Cardiac muscle cell (in vitro differentiated cells and primary cell): Measurements from ENCODE around the gene GLRA3. TPM values are rescaled to one million over a fixed set of nuclear protein-coding genes. Genes with fewer than 3 reads are reported as not detected.

Experiments
- DNase-seq, 2 donors: peaks; one replicate each; pipeline versions ENCODE4 v3.0.0 to v3.0.0-alpha.2; 2010 to 2017; ENCODE audit warnings: low read depth in 1 of 2, low spot score in 1 of 2
- H3K27ac ChIP-seq: fragments of 200-600 bp; sonication (generic); 2 replicates; pipeline ENCODE4 v1.5.1; 2016
- H3K27me3 ChIP-seq: fragments of 200-600 bp; sonication (generic); 2 replicates; pipeline ENCODE4 v1.6.0; 2016; ENCODE audit warnings: control low read depth
- H3K36me3 ChIP-seq: fragments of 200-600 bp; sonication (generic); 2 replicates; pipeline ENCODE4 v1.5.1; 2016; ENCODE audit warnings: control low read depth
- H3K4me1 ChIP-seq: fragments of 200-600 bp; sonication (generic); 2 replicates; pipeline ENCODE4 v1.8.1; 2017; ENCODE audit warnings: low read depth, mild to moderate bottlenecking, mixed run types
- H3K4me3 ChIP-seq: fragments of 200-600 bp; sonication (generic); 2 replicates; pipeline ENCODE4 v1.5.1; 2016; ENCODE audit warnings: mild to moderate bottlenecking
- H3K9me3 ChIP-seq: fragments of 200-600 bp; sonication (generic); 2 replicates; pipeline ENCODE4 v1.5.1; 2017; ENCODE audit warnings: low read depth, mild to moderate bottlenecking, control low read depth
- polyA plus RNA-seq: library from polyadenylated mRNA; unstranded; fragments of >200 nt; fragmentation: Nextera tagmentation; extraction: Ambion mirVana; gene quantifications from 2 replicates; pipeline ENCODE4 v1.2.1, GENCODE V29; 2016
- total RNA-seq: library from RNA; depleted of rRNA; stranded (reverse); fragments of >200 nt; gene quantifications from 2 replicates; pipeline ENCODE4 v1.2.3, GENCODE V29; 2016
- TF ChIP-seq, protein P1 (sequence below): IDR thresholded peaks from 2 replicates; pipeline ENCODE4 v1.5.1; 2012; ENCODE audit warnings: low read depth, mild to moderate bottlenecking, low read length

GLRA3 gene
- total and polyA plus RNA-seq, 2 experiments from 2014 or later, result not detected

DNA sequence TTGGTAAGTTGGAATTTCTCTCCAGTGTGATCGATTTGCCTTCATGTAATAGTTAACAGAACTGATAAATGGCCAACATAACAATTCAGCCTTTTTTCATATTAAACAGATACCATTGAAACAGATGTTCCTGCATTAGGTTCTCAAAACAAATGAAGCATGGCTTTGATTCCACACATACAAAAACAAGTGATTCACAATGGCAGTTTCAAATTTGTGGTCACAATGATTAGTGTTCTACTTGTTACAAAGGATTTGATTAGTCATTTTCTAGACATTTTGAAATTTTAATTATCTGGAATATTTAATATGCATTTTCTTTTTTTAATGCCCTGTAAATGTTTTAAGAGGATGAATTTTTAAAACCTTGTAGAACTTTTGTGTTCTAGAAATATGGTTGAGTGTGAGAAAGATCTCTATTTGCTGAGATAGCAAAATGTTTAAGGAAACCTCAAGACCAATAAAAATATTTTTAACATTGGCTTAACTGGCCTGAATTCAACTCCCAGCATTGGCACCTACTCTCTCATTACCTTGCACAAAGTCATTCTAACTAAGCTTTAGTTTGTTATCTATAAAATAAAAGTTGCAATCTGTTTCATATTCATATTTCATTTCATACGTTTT is 18.9 kb upstream of the GLRA3 start:
- Histone ChIP-seq H3K9me3 (no peaks in the 10 kb centered on the region), H3K4me3 (no peak overlapping the region), H3K27me3 (no peaks in the 10 kb centered on the region), H3K36me3 (no peaks in the 10 kb centered on the region), H3K4me1 (no peaks in the 10 kb centered on the region), H3K27ac (no peak overlapping the region)
- TF ChIP-seq, protein P1, sequence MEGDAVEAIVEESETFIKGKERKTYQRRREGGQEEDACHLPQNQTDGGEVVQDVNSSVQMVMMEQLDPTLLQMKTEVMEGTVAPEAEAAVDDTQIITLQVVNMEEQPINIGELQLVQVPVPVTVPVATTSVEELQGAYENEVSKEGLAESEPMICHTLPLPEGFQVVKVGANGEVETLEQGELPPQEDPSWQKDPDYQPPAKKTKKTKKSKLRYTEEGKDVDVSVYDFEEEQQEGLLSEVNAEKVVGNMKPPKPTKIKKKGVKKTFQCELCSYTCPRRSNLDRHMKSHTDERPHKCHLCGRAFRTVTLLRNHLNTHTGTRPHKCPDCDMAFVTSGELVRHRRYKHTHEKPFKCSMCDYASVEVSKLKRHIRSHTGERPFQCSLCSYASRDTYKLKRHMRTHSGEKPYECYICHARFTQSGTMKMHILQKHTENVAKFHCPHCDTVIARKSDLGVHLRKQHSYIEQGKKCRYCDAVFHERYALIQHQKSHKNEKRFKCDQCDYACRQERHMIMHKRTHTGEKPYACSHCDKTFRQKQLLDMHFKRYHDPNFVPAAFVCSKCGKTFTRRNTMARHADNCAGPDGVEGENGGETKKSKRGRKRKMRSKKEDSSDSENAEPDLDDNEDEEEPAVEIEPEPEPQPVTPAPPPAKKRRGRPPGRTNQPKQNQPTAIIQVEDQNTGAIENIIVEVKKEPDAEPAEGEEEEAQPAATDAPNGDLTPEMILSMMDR, result no peak
- DNase-seq, result no peak

DNA sequence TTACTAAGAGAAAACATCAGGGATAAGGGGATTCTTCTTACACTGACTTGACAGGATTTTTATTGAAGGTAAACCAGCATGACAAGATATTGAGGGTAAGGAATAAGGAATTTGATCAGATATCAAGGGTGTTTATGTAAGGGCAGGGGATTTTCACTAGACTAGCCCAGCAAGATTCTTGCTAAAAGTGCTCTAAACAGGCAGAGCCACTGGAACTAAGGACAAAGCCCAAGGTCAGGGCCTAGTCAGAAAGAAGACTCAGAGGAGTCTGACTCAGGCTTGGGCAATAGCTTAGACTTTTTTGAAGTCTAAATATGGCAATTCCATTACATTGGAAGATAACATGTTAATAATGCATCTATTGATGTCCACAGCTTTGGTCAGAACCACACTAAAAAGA is 6.5 kb upstream of the GLRA3 start:
- Histone ChIP-seq H3K27ac (no peak overlapping the region), H3K9me3 (no peaks in the 10 kb centered on the region), H3K4me1 (no peaks in the 10 kb centered on the region), H3K36me3 (no peaks in the 10 kb centered on the region), H3K27me3 (no peaks in the 10 kb centered on the region), H3K4me3 (no peak overlapping the region)
- DNase-seq, result no peak
- TF ChIP-seq, protein P1, result no peak

DNA sequence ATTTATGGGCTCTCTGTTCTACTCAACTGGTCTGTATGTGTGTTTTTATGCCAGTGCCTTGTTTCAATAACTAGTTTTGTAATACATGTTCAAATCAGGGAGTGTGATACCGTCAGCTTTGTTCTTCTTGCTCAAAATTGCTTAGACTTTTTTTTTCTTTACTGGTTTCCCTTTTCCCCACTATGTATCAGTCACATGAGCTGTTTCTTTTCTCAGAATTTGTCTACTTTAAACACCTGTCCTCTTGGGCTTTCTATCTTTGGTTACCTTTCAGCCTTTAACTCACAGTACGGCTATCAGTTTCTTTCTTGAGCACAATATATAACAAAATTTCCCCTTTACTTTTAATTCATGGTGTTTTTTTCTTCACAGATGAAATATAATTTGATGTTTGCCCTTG is 5.4 kb upstream of the GLRA3 start:
- Histone ChIP-seq H3K4me3 (no peak overlapping the region), H3K9me3 (no peaks in the 10 kb centered on the region)
- TF ChIP-seq, protein P1, result no peak

DNA sequence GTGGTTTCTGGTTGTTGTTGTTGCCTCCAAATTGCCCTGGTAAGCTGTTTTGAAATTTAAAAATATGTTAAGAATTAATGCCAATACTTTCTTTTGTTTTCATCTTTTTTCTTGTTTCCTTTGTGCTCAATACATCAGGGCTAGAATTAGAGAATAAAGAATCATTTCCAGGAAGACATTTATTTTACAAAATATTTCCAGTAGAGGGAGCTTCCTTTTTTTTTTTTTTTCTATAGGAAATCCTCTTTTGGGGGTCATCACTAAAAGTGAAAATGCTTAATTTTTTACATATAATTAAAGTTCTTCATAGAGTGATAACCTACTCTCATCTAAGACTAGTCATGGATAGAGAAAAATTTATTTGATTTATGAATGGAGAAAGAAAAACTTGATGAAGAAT is 2.4 kb downstream of the GLRA3 start:
- H3K4me1 ChIP-seq, result peaks cover 4% of the 10 kb centered on the region
- DNase-seq, result no peak
- no peaks in the 10 kb centered on the region for H3K27me3 ChIP-seq
- no peaks in the 10 kb centered on the region for H3K36me3 ChIP-seq
- no peak overlapping the region for H3K4me3 ChIP-seq
- TF ChIP-seq, protein P1, result no peak
- H3K27ac ChIP-seq, result no peak overlapping the region
- H3K9me3 ChIP-seq, result no peaks in the 10 kb centered on the region

More for the DNA sequence above, 5.4 kb upstream of the GLRA3 start:
- Histone ChIP-seq H3K27me3 (no peaks in the 10 kb centered on the region), H3K27ac (no peak overlapping the region), H3K4me1 (peaks cover 3% of the 10 kb centered on the region), H3K36me3 (no peaks in the 10 kb centered on the region)
- DNase-seq, result no peak

DNA sequence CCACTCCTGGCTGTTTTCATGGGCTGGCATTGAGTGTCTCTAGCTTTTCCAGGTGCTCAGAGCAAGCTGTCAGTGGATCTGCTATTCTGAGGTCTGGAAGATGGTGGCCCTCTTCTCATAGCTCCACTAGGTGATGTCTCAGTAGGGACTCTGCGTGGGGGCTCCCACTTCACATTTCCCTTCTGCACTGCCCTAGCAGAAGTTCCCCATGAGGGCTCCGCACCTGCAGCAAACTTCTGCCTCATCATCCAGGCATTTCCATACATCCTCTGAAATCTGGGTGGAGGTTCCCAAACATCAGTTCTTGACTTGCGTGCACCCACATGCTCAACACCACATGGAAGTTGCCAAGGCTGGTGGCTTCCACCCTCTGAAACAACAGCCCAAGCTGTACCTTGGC is 13.8 kb downstream of the GLRA3 start:
- Histone ChIP-seq H3K4me3 (no peak overlapping the region), H3K4me1 (no peaks in the 10 kb centered on the region), H3K36me3 (no peaks in the 10 kb centered on the region), H3K27ac (no peak overlapping the region), H3K27me3 (no peaks in the 10 kb centered on the region), H3K9me3 (no peaks in the 10 kb centered on the region)
- no peak for DNase-seq
- TF ChIP-seq, protein P1, result no peak

DNA sequence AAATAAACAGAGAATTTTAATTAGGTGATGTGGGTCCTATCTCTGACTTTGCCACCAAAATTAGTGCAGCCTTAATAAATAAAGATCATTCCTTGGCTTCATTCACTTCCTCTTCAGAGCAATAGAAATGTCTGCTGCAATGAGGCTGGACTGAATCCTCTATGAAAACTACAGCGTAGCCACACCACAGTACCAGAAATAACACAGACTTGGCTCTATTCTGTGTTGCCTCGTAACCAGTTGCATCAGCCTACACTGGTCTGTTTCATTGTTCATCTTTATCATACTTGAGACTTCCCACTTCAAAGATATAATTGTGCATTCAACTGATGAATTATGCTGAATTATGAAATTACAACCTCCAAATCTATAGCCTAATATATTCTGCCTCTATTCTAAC is 15.8 kb downstream of the GLRA3 start:
- Histone ChIP-seq H3K4me1 (no peaks in the 10 kb centered on the region), H3K9me3 (no peaks in the 10 kb centered on the region), H3K36me3 (no peaks in the 10 kb centered on the region), H3K27me3 (no peaks in the 10 kb centered on the region), H3K4me3 (no peak overlapping the region), H3K27ac (no peak overlapping the region)
- DNase-seq, result no peak
- TF ChIP-seq, protein P1, result no peak
